GM10266 (cell line): ENCODE results near the gene TSPYL4.
A peak's percentile ranks its signal among the peaks of the same experiment; 100 is the strongest.

Experiments used
- DNase-seq: peaks from one replicate; pipeline ENCODE4 v3.0.0; 2012; ENCODE audit errors: extremely low spot score
- TF ChIP-seq, protein P1 (sequence below): IDR thresholded peaks from 2 replicates; pipeline ENCODE4 v1.5.1; 2012; ENCODE audit warnings: mild to moderate bottlenecking, low read depth; ENCODE audit not compliant: control insufficient read depth, insufficient read depth; ENCODE audit errors: missing control alignments

The TSPYL4 gene

DNA sequence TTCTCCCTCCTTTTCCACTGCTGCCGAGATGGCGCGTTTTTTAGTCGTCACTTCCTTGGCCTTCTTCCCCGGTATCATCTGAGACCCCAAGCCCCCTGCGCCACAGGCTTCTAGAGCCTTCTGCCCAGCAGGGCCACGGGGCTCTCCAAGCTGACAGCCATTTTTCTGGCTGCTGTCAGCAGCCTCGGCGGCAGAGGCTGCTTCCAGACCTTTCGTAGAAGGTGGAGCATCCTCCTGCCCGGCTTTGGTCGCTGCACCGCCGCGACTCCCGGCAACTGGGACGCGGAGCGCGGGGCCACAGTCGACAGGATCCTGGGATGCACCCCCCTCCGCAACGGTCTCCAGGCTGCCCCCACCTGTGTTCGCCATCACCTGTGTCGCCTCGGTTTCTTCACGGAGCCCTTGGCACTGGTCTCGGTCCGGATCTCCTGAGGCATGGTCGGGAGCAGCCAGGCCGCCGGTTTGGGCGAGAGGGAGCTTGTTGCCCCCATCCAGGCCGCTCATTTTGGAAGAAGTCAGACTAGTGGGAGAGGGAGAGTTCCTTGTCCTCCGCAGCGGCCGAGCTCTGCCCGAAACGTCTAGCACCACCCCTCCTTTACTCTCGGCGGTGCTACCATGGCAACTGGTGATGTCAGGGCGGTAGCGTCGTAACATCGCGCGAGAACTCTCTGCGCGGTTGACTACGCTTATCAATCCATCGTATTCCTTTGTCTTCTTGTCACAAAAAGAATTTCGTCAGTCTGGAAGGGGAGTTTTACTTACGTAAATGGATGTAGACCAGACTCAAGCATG, at the start of gene TSPYL4:
Gene TSPYL4, minus strand, starts transcription at position 571 of the 792 bp plus-strand sequence. Its CDS starts 67 bp downstream, at position 504.
- peak; percentile 85 for DNase-seq
- TF ChIP-seq, protein P1, sequence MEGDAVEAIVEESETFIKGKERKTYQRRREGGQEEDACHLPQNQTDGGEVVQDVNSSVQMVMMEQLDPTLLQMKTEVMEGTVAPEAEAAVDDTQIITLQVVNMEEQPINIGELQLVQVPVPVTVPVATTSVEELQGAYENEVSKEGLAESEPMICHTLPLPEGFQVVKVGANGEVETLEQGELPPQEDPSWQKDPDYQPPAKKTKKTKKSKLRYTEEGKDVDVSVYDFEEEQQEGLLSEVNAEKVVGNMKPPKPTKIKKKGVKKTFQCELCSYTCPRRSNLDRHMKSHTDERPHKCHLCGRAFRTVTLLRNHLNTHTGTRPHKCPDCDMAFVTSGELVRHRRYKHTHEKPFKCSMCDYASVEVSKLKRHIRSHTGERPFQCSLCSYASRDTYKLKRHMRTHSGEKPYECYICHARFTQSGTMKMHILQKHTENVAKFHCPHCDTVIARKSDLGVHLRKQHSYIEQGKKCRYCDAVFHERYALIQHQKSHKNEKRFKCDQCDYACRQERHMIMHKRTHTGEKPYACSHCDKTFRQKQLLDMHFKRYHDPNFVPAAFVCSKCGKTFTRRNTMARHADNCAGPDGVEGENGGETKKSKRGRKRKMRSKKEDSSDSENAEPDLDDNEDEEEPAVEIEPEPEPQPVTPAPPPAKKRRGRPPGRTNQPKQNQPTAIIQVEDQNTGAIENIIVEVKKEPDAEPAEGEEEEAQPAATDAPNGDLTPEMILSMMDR: no peak

DNA sequence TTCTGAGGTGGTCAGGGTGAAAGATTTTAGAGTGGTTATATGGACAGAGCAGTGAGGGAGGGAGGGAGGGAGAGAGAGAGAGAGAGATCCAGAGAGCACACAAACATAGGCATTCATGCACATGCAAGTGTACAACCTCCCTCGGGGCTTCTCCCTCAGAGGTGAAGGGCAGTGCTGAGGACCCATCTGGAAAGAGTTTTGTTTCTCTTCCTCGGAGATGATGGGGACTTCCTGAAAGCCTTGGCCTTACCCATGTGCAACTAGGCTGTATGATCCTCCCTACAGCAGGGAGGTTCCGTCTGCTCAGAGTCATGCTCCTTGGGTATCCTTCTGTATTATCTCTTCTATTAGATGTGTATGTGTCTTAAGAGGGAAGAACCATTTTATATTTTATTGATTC, 47.2 kb upstream of the TSPYL4 start:
- TF ChIP-seq, protein P1: no peak
- no peak for DNase-seq

DNA sequence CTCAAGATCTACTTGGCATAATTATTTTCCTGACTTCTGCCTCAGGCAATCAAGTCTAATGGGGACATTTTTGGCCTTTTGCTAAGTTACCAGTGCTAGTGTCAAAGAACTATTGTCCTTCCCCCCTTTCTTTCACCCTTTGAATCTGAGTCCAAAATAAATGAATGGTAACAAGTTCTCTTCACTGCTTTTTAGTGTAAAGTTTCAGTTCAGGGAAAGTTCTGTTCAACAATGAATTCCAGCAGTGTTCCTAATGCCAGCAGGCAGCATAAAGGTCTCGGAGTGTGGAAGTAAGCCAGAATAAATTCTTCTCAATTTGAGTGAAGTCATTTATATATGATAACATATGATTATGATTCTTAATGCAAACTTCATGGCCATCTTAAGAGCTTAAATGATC, 46.7 kb upstream of the TSPYL4 start:
- TF ChIP-seq, protein P1: no peak
- DNase-seq: no peak

DNA sequence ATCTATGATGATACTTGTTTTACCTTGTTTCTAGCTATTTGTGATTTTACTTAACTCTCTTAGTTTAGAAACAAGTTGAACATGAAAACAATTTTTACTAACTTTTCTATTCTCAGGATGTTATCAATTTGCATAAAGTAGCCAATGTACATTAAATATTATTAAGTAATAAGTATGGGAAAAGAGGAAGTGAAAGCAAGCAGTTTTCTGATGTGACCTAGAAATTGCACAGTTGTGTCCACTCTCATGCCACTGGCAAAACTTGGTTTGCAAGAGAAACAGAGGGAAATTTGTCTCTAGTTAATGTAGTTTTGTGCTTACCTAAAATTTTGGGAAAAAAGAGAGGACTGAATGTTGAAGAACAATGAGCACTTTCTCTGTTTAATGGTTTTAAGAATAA, 45.1 kb upstream of the TSPYL4 start:
- DNase-seq: no peak
- TF ChIP-seq, protein P1: no peak

DNA sequence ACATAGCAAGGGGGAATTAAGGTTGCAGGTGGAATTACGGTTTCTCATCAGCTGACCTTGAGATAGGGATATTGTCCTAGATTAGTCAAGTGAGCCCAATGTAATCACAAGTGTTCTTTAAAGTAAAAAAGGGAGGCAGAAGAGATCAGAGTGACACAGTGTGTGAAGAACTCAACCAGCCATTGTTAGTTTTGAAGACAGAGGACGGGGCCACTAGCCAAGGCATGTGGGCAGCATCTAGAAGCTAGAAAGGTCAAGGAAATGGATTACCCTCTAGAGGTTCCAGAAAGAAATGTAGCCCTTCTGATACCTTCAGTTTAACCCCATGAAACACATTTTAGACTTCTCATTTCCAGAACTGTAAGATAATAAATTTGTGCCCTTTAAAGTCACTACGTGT, 44.4 kb upstream of the TSPYL4 start:
- TF ChIP-seq, protein P1: no peak
- DNase-seq: no peak

DNA sequence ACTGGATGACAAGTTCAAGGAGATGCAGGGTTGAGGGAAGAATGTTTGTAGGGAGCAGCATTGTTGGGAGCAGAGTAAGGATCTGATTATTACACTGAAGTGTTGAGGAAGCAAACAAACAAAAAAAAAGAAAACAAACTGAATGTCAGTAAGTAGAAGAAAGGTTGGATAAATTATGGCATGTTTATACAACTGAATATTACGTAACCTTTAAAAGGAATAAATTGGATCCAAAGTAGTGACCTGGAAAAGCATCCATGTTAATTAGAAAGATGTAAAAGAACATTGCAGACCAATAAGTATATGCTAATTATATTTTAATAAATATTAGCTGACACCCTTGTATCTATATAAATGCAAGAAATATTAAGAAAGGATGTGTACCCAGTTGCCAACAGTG, 38.7 kb upstream of the TSPYL4 start:
- TF ChIP-seq, protein P1: no peak
- no peak for DNase-seq

DNA sequence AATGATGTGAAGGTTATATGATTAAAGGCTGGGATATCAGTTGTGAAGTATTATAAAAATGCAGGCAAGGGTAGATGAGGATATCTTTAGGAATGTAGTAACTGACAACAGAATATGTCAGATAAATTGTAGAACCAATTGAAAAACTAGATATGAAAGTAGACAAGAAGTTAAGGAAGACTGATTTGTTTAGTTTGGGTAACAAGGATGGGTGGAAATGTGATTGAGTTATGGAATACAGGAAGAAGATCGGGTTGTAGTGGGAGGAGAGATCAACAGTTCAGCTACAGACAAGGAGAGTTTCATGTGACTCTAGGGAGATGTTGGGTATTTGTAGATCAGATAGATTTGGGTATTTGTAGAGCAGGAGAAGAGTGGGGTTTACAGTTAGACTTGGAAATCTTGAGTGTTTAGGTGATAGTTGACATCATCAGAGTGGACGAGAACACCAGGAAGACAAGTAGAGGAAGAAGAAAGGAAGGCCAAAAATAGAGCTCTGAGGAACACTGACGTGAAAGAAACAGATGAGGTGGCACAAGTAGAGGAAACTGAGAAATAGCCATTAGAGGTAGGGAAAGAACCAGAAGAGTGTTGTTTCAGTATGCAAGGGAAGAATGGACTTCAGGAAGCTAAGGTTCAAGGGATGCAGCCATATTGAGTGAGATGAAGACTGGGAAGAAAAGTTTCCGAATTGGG, 38.0 kb upstream of the TSPYL4 start:
- TF ChIP-seq, protein P1: no peak
- DNase-seq: no peak
